Trophoblast cell (in vitro differentiated cells and primary cell): ENCODE measurements around the gene MYO16.

Source experiments
- DNase-seq, 2 donors: peaks; one replicate each; pipeline ENCODE4 v3.0.0-alpha.2; 2016
- H2AFZ ChIP-seq: 2 replicates; pipeline ENCODE4 v1.6.1; 2013; ENCODE audit warnings: low read length, moderate library complexity, mild to moderate bottlenecking; ENCODE audit not compliant: insufficient read depth, poor library complexity
- H2AK5ac ChIP-seq: 2 replicates; pipeline ENCODE4 v1.6.1; 2013; ENCODE audit warnings: mild to moderate bottlenecking, low read length
- H2BK120ac ChIP-seq: 2 replicates; pipeline ENCODE4 v1.6.1; 2013; ENCODE audit warnings: low read length, mild to moderate bottlenecking, moderate library complexity; ENCODE audit not compliant: insufficient read depth, poor library complexity
- H2BK12ac ChIP-seq: 2 replicates; pipeline ENCODE4 v1.6.1; 2013; ENCODE audit warnings: mild to moderate bottlenecking, low read length, moderate library complexity
- H2BK5ac ChIP-seq: 2 replicates; pipeline ENCODE4 v1.6.1; 2013; ENCODE audit warnings: low read length, low read depth, moderate library complexity, mild to moderate bottlenecking; ENCODE audit not compliant: poor library complexity
- H3K14ac ChIP-seq: 2 replicates; pipeline ENCODE4 v1.6.1; 2013; ENCODE audit warnings: mild to moderate bottlenecking, low read length
- H3K18ac ChIP-seq: 2 replicates; pipeline ENCODE4 v1.6.1; 2013; ENCODE audit warnings: mild to moderate bottlenecking, low read length
- H3K23ac ChIP-seq: 2 replicates; pipeline ENCODE4 v1.6.1; 2013; ENCODE audit warnings: low read length
- H3K27ac ChIP-seq: 2 replicates; pipeline ENCODE4 v1.5.1; 2013; ENCODE audit warnings: low read depth, mild to moderate bottlenecking, inconsistent platforms, low read length, moderate library complexity
- H3K27me3 ChIP-seq: 2 replicates; pipeline ENCODE4 v1.6.1; 2013; ENCODE audit warnings: inconsistent platforms, mild to moderate bottlenecking, low read length, moderate library complexity; ENCODE audit not compliant: insufficient read depth
- H3K36me3 ChIP-seq, 2 experiments: 1 replicate in 1 of 2; 2 replicates in 1 of 2; pipeline ENCODE4 v1.6.1; 2013; ENCODE audit warnings: low read length in 2 of 2, mild to moderate bottlenecking in 2 of 2, moderate library complexity in 1 of 2; ENCODE audit not compliant: insufficient read depth in 2 of 2, control insufficient read depth in 1 of 2
- H3K4ac ChIP-seq: 2 replicates; pipeline ENCODE4 v1.6.1; 2013; ENCODE audit warnings: low read depth, mild to moderate bottlenecking, low read length, moderate library complexity
- H3K4me1 ChIP-seq, 2 experiments: 1 replicate in 1 of 2; 2 replicates in 1 of 2; pipeline ENCODE4 v1.6.1; 2013; ENCODE audit warnings: low read length in 2 of 2, mild to moderate bottlenecking in 2 of 2, moderate library complexity in 1 of 2; ENCODE audit not compliant: insufficient read depth in 2 of 2, control insufficient read depth in 1 of 2
- H3K4me2 ChIP-seq: 2 replicates; pipeline ENCODE4 v1.6.1; 2013; ENCODE audit warnings: inconsistent platforms, mild to moderate bottlenecking, low read length, moderate library complexity
- H3K4me3 ChIP-seq: 2 replicates; pipeline ENCODE4 v1.5.1; 2013; ENCODE audit warnings: mild to moderate bottlenecking, low read depth, low read length, inconsistent platforms
- H3K79me1 ChIP-seq: one replicate; pipeline ENCODE4 v1.6.1; 2013; ENCODE audit warnings: low read length
- H3K79me2 ChIP-seq: 2 replicates; pipeline ENCODE4 v1.6.1; 2013; ENCODE audit warnings: low read length, mild to moderate bottlenecking; ENCODE audit not compliant: control insufficient read depth, insufficient read depth, poor library complexity
- H3K9ac ChIP-seq: 2 replicates; pipeline ENCODE4 v1.6.1; 2013; ENCODE audit warnings: mild to moderate bottlenecking, low read length
- H3K9me3 ChIP-seq: 2 replicates; pipeline ENCODE4 v1.6.1; 2013; ENCODE audit warnings: low read depth, mild to moderate bottlenecking, control low read depth, inconsistent platforms, low read length; ENCODE audit not compliant: insufficient read depth
- H4K12ac ChIP-seq: 2 replicates; pipeline ENCODE4 v1.6.1; 2013; ENCODE audit warnings: low read depth, mild to moderate bottlenecking, low read length, moderate library complexity
- H4K8ac ChIP-seq: 2 replicates; pipeline ENCODE4 v1.6.1; 2013; ENCODE audit warnings: low read depth, mild to moderate bottlenecking, low read length, moderate library complexity
- H4K91ac ChIP-seq: one replicate; pipeline ENCODE4 v1.6.1; 2013; ENCODE audit warnings: low read depth, mild to moderate bottlenecking, low read length, moderate library complexity
- WGBS: extraction: QIAGEN DNeasy Blood & Tissue Kit; methylation state at CpG from one replicate; pipeline ENCODE4 v1.1.7; 2013; ENCODE audit warnings: missing lambda C conversion rate; ENCODE audit not compliant: insufficient read length, insufficient coverage; ENCODE audit errors: extremely low coverage; 5-methylcytosine and 5-hydroxymethylcytosine counted together

The MYO16 gene

DNA sequence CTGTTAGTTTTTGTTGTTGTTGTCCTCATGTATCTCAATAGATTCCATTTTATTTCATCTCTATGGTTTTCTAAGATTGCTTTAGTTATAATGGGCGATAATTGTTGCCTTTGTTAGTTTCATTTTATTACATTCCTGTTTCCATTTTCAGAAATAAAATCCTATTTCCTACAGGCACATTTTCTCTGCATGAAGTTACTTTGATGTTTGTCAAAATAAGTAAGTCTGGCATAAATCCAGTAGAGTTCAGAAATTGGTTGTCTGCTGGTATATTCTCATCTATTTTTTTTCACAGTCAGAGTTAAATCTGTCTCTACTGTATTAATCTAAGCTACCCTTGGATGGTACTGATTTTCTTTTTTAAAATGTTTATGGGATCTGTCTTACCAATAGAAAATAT, 204.1 kb downstream of the MYO16 start:
- peaks cover 0 to 3% of the 10 kb centered on the region in 2 experiments for H3K36me3 ChIP-seq
- no peaks in the 10 kb centered on the region for H3K79me2 ChIP-seq
- no peak overlapping the region for H2AK5ac ChIP-seq
- no peak overlapping the region for H3K9ac ChIP-seq
- no peak overlapping the region for H2AFZ ChIP-seq
- H3K27ac ChIP-seq: no peak overlapping the region
- H3K14ac ChIP-seq: no peak overlapping the region
- no peak overlapping the region for H2BK120ac ChIP-seq
- H3K18ac ChIP-seq: no peak overlapping the region
- no peaks in the 10 kb centered on the region for H3K27me3 ChIP-seq
- H4K91ac ChIP-seq: no peak overlapping the region
- H4K8ac ChIP-seq: no peak overlapping the region
- no peak overlapping the region for H2BK5ac ChIP-seq
- no peak overlapping the region for H3K4me3 ChIP-seq
- no peaks in the 10 kb centered on the region for H3K79me1 ChIP-seq
- WGBS: no CpG with 5 or more reads among the region's 1 CpG
- no peak overlapping the region for H4K12ac ChIP-seq
- H3K4me1 ChIP-seq: no peaks in the 10 kb centered on the region
- no peak overlapping the region for H3K4ac ChIP-seq
- H3K9me3 ChIP-seq: peaks cover 8% of the 10 kb centered on the region
- H3K23ac ChIP-seq: no peak overlapping the region
- no peak for DNase-seq
- no peak overlapping the region for H2BK12ac ChIP-seq
- H3K4me2 ChIP-seq: no peak overlapping the region

- Histone ChIP-seq H3K14ac (no peak overlapping the region), H2BK120ac (no peak overlapping the region), H3K9ac (no peak overlapping the region), H2BK5ac (no peak overlapping the region), H3K4me2 (peak overlapping the region; percentile 39), H3K27me3 (no peaks in the 10 kb centered on the region), H3K23ac (no peak overlapping the region), H2BK12ac (no peak overlapping the region), H3K9me3 (peaks cover 7% of the 10 kb centered on the region), H3K27ac (peak overlapping the region; percentile 39), H4K8ac (no peak overlapping the region), H2AFZ (no peak overlapping the region), H3K4me3 (no peak overlapping the region), H3K4ac (no peak overlapping the region), H3K79me2 (no peaks in the 10 kb centered on the region), H4K91ac (no peak overlapping the region), H3K79me1 (no peaks in the 10 kb centered on the region), H4K12ac (no peak overlapping the region), H3K36me3 (peaks cover 0 to 3% of the 10 kb centered on the region in 2 experiments), H3K4me1 (no peaks in the 10 kb centered on the region), H2AK5ac (no peak overlapping the region), H3K18ac (no peak overlapping the region)
- DNase-seq: peak; percentile 19 to 57
- WGBS: no CpG with 5 or more reads among the region's 1 CpG
Observed at GRCh38 chr13:108834193-108834592, 204.8 kb downstream of the MYO16 start.

- H3K9me3 ChIP-seq: peaks cover 7% of the 10 kb centered on the region
- peak overlapping the region; percentile 51 for H2BK120ac ChIP-seq
- DNase-seq: no peak
- H2BK5ac ChIP-seq: no peak overlapping the region
- H3K18ac ChIP-seq: no peak overlapping the region
- no peaks in the 10 kb centered on the region for H3K4me1 ChIP-seq
- H3K4me2 ChIP-seq: no peak overlapping the region
- H3K4me3 ChIP-seq: no peak overlapping the region
- peaks cover 0 to 3% of the 10 kb centered on the region in 2 experiments for H3K36me3 ChIP-seq
- no peak overlapping the region for H3K9ac ChIP-seq
- no peak overlapping the region for H3K4ac ChIP-seq
- no peaks in the 10 kb centered on the region for H3K27me3 ChIP-seq
- no peaks in the 10 kb centered on the region for H3K79me2 ChIP-seq
- H2BK12ac ChIP-seq: peak overlapping the region; percentile 71
- H3K27ac ChIP-seq: no peak overlapping the region
- H4K12ac ChIP-seq: no peak overlapping the region
- H2AK5ac ChIP-seq: no peak overlapping the region
- no peak overlapping the region for H3K14ac ChIP-seq
- H4K8ac ChIP-seq: no peak overlapping the region
- no peak overlapping the region for H3K23ac ChIP-seq
- no peaks in the 10 kb centered on the region for H3K79me1 ChIP-seq
- no peak overlapping the region for H2AFZ ChIP-seq
- no peak overlapping the region for H4K91ac ChIP-seq
- WGBS: no CpG with 5 or more reads among the region's 3 CpGs
Observed at GRCh38 chr13:108835083-108835482, 205.7 kb downstream of the MYO16 start.

DNA sequence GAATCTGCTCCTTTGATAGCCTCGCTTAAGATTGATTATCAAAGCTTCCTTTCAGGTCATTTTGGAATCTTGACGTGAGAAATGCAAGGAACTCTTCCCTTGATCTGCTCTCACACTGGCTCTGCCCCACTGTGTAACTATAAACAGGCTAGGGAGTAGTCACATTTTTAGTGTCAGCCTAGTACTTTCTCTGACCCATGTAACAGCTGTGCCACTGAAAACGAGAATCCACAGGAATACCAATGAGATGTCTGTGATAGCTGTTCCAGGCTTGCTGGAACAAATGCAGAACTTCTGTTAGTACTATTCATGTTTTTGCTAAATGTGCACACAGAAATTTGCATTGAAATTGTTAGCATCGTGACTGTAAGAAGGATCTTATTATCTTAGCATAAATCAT, 221.3 kb downstream of the MYO16 start:
- Histone ChIP-seq H3K4me3 (no peak overlapping the region), H3K36me3 (no peaks in the 10 kb centered on the region), H2AK5ac (no peak overlapping the region), H2BK120ac (no peak overlapping the region), H4K91ac (no peak overlapping the region), H4K8ac (no peak overlapping the region), H3K4me1 (peaks cover 0 to 2% of the 10 kb centered on the region in 2 experiments), H3K4ac (no peak overlapping the region), H3K23ac (no peak overlapping the region), H3K79me1 (peaks cover 2% of the 10 kb centered on the region), H3K27ac (no peak overlapping the region), H3K14ac (no peak overlapping the region), H2BK12ac (no peak overlapping the region), H2BK5ac (no peak overlapping the region), H4K12ac (no peak overlapping the region), H3K27me3 (no peaks in the 10 kb centered on the region), H2AFZ (no peak overlapping the region), H3K4me2 (no peak overlapping the region), H3K9ac (no peak overlapping the region), H3K79me2 (no peaks in the 10 kb centered on the region), H3K9me3 (no peaks in the 10 kb centered on the region), H3K18ac (no peak overlapping the region)
- WGBS: no CpG with 5 or more reads among the region's 4 CpGs
- DNase-seq: no peak
